Gastroesophageal sphincter (tissue), 4 donors: Measurements from ENCODE around the gene RBM19. TPM values are rescaled to one million over a fixed set of nuclear protein-coding genes. Genes with fewer than 3 reads are reported as not detected.

Experiments
- ATAC-seq: fragments of 150-250 bp; one replicate; pipeline ENCODE4 v1.9.1; 2016; ENCODE audit warnings: mild to moderate bottlenecking, moderate library complexity
- H3K27ac ChIP-seq, 4 donors: fragments of 200-600 bp; sonication (generic) in 3 of 4; 1 replicate in 3 of 4; 2 replicates in 1 of 4; pipeline ENCODE4 v1.5.1; 2016 to 2019
- H3K27me3 ChIP-seq: fragments of 200-600 bp; sonication (generic); one replicate; pipeline ENCODE4 v1.5.1; 2019
- H3K36me3 ChIP-seq, 2 donors: fragments of 200-600 bp; sonication (generic); one replicate each; pipeline ENCODE4 v1.5.1; 2019; ENCODE audit warnings: control low read depth in 1 of 2
- H3K4me1 ChIP-seq, 3 donors: fragments of 200-600 bp; sonication (generic); 1 replicate in 2 of 3; 2 replicates in 1 of 3; pipeline ENCODE4 v1.5.1; 2016 to 2019; ENCODE audit warnings: control low read depth in 2 of 3
- H3K4me3 ChIP-seq, 2 donors: fragments of 200-600 bp; sonication (generic); one replicate each; pipeline ENCODE4 v1.5.1; 2019; ENCODE audit warnings: mild to moderate bottlenecking in 1 of 2, moderate library complexity in 1 of 2
- H3K9me3 ChIP-seq, 3 donors: fragments of 200-600 bp; sonication (generic); one replicate each; pipeline ENCODE4 v1.5.1; 2017 to 2019; ENCODE audit warnings: control low read depth in 2 of 3
- CTCF ChIP-seq, 4 experiments: fragments of 200-600 bp in 2 of 4; fragments of 450-650 bp in 2 of 4; sonication (generic) in 1 of 4; IDR thresholded peaks; one replicate each; pipeline ENCODE4 v1.5.1; 2017 to 2019; ENCODE audit warnings: antibody characterized with exemption in 4 of 4, mild to moderate bottlenecking in 2 of 4, moderate library complexity in 2 of 4
- EP300 ChIP-seq: sonication (generic); formaldehyde crosslinking; IDR thresholded peaks from one replicate; pipeline ENCODE4 v1.6.1; 2017; ENCODE audit warnings: antibody characterized with exemption, mild to moderate bottlenecking
- POLR2A ChIP-seq, 2 donors: fragments of 450-650 bp; IDR thresholded peaks; one replicate each; pipeline ENCODE4 v1.6.1; 2017; ENCODE audit warnings: antibody characterized with exemption in 2 of 2, mild to moderate bottlenecking in 2 of 2, moderate library complexity in 1 of 2
- POLR2AphosphoS5 ChIP-seq: sonication (generic); formaldehyde crosslinking; IDR thresholded peaks from one replicate; pipeline ENCODE4 v1.6.1; 2017; ENCODE audit warnings: antibody characterized with exemption
- WGBS, 2 donors: methylation state at CpG; one replicate each; pipeline ENCODE4 v1.1.5; 2018; ENCODE audit warnings: low coverage in 1 of 2; 5-methylcytosine and 5-hydroxymethylcytosine counted together
- total RNA-seq, 4 donors: library from RNA; depleted of rRNA; stranded (reverse); fragments of >200 nt; gene quantifications; one replicate each; pipeline ENCODE4 v1.1.0, GENCODE V29; 2016

Gene RBM19
- 10 to 100 TPM; 24.5 to 45.3 (median 33.9) TPM for total RNA-seq

- Histone ChIP-seq H3K9me3 (no peaks in the 10 kb centered on the region), H3K27me3 (no peaks in the 10 kb centered on the region), H3K4me1 (peaks cover 0 to 25% (median 4%) of the 10 kb centered on the region in 3 donors), H3K36me3 (peaks cover 0 to 29% of the 10 kb centered on the region in 2 donors), H3K4me3 (peak within 1 kb of the TSS; percentile 78 to 82), H3K27ac (peak within 1 kb of the TSS; percentile 1 to 73 (median 58))
- 1% methylated on average over 22 to 23 of the region's 46 CpGs for WGBS, 2 donors
- ATAC-seq = peak; percentile 100
- TF ChIP-seq POLR2AphosphoS5 = peak; percentile 78
- TF ChIP-seq CTCF (IDR thresholded peaks at IDR 0.05) = peak in 3 of 4 experiments; percentile 83 to 96 (median 91)
- no peak for TF ChIP-seq POLR2A (IDR thresholded peaks at IDR 0.05)
- TF ChIP-seq EP300 = no peak
Measured at GRCh38 chr12:113965951-113966797, at the start of gene RBM19. RBM19 (minus strand) TSS chr12:113966325; CDS start chr12:113966227, 98 bp downstream.

- H3K4me1 ChIP-seq = peaks cover 0 to 5% (median 0%) of the 10 kb centered on the region in 3 donors
- H3K9me3 ChIP-seq = no peaks in the 10 kb centered on the region
- H3K27ac ChIP-seq = no peak overlapping the region
- TF ChIP-seq CTCF (IDR thresholded peaks at IDR 0.05) (no peak), POLR2AphosphoS5 (no peak), EP300 (no peak), POLR2A (IDR thresholded peaks at IDR 0.05) (no peak)
- H3K27me3 ChIP-seq = peaks cover 27% of the 10 kb centered on the region
- no peak overlapping the region for H3K4me3 ChIP-seq
- WGBS, 2 donors = 53% methylated on average over 3 of the region's 7 CpGs; no CpG with 5 or more reads in 1 of the 2 donors
- H3K36me3 ChIP-seq = no peaks in the 10 kb centered on the region
- ATAC-seq = no peak
Measured at GRCh38 chr12:114015851-114016250, 49.7 kb upstream of the RBM19 start.

GRCh38 chr12:114013575-114014345, 47.6 kb upstream of the RBM19 start:
- Histone ChIP-seq H3K9me3 (no peaks in the 10 kb centered on the region), H3K27ac (no peak overlapping the region), H3K4me1 (peaks cover 0 to 5% (median 0%) of the 10 kb centered on the region in 3 donors), H3K4me3 (no peak overlapping the region), H3K27me3 (peaks cover 37% of the 10 kb centered on the region), H3K36me3 (no peaks in the 10 kb centered on the region)
- no peak for TF ChIP-seq EP300
- peak in 1 of 4 experiments; percentile 10 for TF ChIP-seq CTCF (IDR thresholded peaks at IDR 0.05)
- no peak for ATAC-seq
- 0 to 25% methylated on average over 3 to 6 of the region's 6 CpGs for WGBS, 2 donors

- H3K4me1 ChIP-seq = no peaks in the 10 kb centered on the region
Measured at GRCh38 chr12:114012744-114013431, 46.8 kb upstream of the RBM19 start.

DNA sequence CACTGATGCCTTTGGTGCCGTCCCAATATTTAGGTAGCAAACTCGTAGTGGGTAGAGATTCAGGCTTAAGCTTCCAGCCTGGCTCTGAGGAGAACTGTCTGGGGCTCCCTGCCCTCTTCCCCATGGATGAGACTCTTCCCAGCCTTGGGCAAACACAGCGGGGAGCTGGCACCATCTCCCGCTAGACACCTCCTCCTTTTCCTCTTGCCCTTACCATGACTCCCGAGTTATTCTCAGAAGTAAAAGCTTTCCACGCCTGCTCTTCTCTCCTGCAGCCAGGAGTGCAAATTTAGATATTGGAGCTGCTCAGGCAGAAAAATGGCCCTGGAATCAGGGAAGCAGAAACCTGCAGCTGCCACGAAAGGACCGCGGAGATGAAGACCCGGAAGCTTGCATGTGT, 45.6 kb upstream of the RBM19 start:
- H3K4me1 ChIP-seq = no peaks in the 10 kb centered on the region
- H3K9me3 ChIP-seq = no peaks in the 10 kb centered on the region
- H3K4me3 ChIP-seq = no peak overlapping the region
- WGBS, 2 donors = 42 to 81% methylated on average over 3 to 4 of the region's 10 CpGs
- TF ChIP-seq CTCF (IDR thresholded peaks at IDR 0.05) (no peak), EP300 (no peak), POLR2AphosphoS5 (no peak), POLR2A (IDR thresholded peaks at IDR 0.05) (no peak)
- H3K36me3 ChIP-seq = no peaks in the 10 kb centered on the region
- H3K27me3 ChIP-seq = peaks cover 52% of the 10 kb centered on the region
- no peak for ATAC-seq
- H3K27ac ChIP-seq = no peak overlapping the region

More at GRCh38 chr12:114012744-114013431, 46.8 kb upstream of the RBM19 start:
- 83% methylated on average over 1 of the region's 3 CpGs; no CpG with 5 or more reads in 1 of the 2 donors for WGBS, 2 donors
- Histone ChIP-seq H3K36me3 (no peaks in the 10 kb centered on the region), H3K27me3 (peaks cover 44% of the 10 kb centered on the region), H3K9me3 (no peaks in the 10 kb centered on the region), H3K27ac (no peak overlapping the region), H3K4me3 (no peak overlapping the region)
- no peak for TF ChIP-seq POLR2A (IDR thresholded peaks at IDR 0.05)
- no peak for ATAC-seq
